Measurements from ENCODE around the gene JMJD1C.

Gene JMJD1C

DNA sequence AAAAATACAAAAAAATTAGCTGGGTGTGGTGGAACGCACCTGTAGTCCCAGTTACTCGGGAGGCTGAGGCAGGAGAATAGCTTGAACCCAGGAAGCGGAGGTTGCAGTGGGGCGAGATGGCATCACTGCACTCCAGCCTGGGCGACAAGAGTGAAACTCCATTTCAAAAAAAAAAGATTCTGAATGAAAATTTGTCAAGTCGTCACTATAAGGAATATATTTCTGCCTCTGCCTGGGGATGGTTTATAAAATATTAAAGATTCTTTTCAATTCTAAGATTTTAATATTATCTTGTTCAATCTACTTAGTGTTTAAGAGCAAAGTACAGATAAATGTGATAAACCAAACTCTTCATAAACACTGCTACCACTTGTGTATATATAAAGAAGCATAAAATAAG is 185.4 kb downstream of the JMJD1C start:
- Histone ChIP-seq H4K8ac (ENCODE audit: low read depth, low read length) (no peak overlapping the region), H2BK5ac (ENCODE audit: low read length) (no peak overlapping the region), H3K27ac (replicated peaks; ENCODE audit: low read length) (no peak overlapping the region), H2BK12ac (ENCODE audit: low read length) (no peak overlapping the region), H3K4me2 (ENCODE audit: insufficient read depth, low read length, poor library complexity, severe bottlenecking) (no peak overlapping the region), H3K9me3 (replicated peaks in 1 of 2; ENCODE audit: control insufficient read depth in 2 of 2, insufficient read depth in 1 of 2, low read depth in 1 of 2, low read length in 2 of 2) (no peaks in the 10 kb centered on the region), H3K36me3 (replicated peaks in 1 of 2; ENCODE audit: control insufficient read depth in 2 of 2, insufficient read depth in 2 of 2, low read length in 2 of 2) (peaks cover 0 to 3% of the 10 kb centered on the region in 2 donors), H3K4ac (ENCODE audit: low read length) (no peak overlapping the region), H3K9ac (ENCODE audit: low read depth, low read length, poor library complexity) (no peak overlapping the region), H3K18ac (ENCODE audit: low read length) (no peak overlapping the region), H3K14ac (ENCODE audit: low read length) (no peak overlapping the region), H3K79me1 (ENCODE audit: low read depth, low read length) (peaks cover 2% of the 10 kb centered on the region), H3K4me1 (ENCODE audit: control insufficient read depth in 2 of 2, insufficient read depth in 1 of 2, low read depth in 1 of 2, low read length in 2 of 2) (no peaks in the 10 kb centered on the region), H2BK15ac (ENCODE audit: low read length) (no peak overlapping the region), H2AFZ (ENCODE audit: low read length) (no peak overlapping the region), H3K27me3 (ENCODE audit: control insufficient read depth in 3 of 3, insufficient read depth in 3 of 3, low read depth in 1 of 3, low read length in 3 of 3) (no peaks in the 10 kb centered on the region), H3K23ac (ENCODE audit: low read depth, low read length, poor library complexity) (no peak overlapping the region), H4K91ac (ENCODE audit: low read depth, low read length, poor library complexity) (no peak overlapping the region), H2BK120ac (ENCODE audit: low read depth, low read length) (no peak overlapping the region), H2AK5ac (ENCODE audit: low read depth, low read length) (no peak overlapping the region), H3K4me3 (ENCODE audit: low read length in 2 of 2) (no peak overlapping the region)
- no CpG with 5 or more reads among the region's 6 CpGs for WGBS, 2 donors (ENCODE audit: extremely low coverage in 2 of 2, insufficient read length in 2 of 2, insufficient replicate concordance in 1 of 2)
- DNase-seq (ENCODE audit: low spot score): no peak

DNA sequence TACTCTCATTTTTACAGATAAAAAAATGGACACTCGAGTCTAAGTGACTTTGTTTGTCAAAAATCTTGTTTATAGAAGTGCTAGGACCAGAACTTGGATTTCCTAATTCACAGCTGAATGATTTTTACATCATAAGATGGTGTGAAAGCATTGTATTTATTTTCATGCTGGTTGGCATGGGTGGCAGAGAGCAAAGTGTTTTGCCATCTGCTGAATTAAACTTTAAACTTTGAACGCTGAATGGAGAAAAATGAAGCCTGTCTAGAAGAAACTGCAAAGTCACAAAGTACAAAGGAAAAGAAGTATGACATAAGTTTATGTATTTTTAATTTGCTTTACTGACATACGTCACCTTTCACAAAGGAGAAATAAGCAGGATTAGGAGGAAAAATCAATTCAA is 190.7 kb downstream of the JMJD1C start:
- H3K4me3 ChIP-seq (ENCODE audit: low read length in 2 of 2): no peak overlapping the region
- no peak overlapping the region for H3K27ac ChIP-seq (replicated peaks; ENCODE audit: low read length)
- H3K36me3 ChIP-seq (replicated peaks in 1 of 2; ENCODE audit: control insufficient read depth in 2 of 2, insufficient read depth in 2 of 2, low read length in 2 of 2): no peaks in the 10 kb centered on the region
- no peak overlapping the region for H2AK5ac ChIP-seq (ENCODE audit: low read depth, low read length)
- no peak overlapping the region for H3K18ac ChIP-seq (ENCODE audit: low read length)
- no peak overlapping the region for H4K8ac ChIP-seq (ENCODE audit: low read depth, low read length)
- no peaks in the 10 kb centered on the region for H3K27me3 ChIP-seq (ENCODE audit: control insufficient read depth in 3 of 3, insufficient read depth in 3 of 3, low read depth in 1 of 3, low read length in 3 of 3)
- whole genome bisulfite sequencing, 2 donors (ENCODE audit: extremely low coverage in 2 of 2, insufficient read length in 2 of 2, insufficient replicate concordance in 1 of 2): no CpG with 5 or more reads among the region's 3 CpGs
- no peak overlapping the region for H2BK12ac ChIP-seq (ENCODE audit: low read length)
- H2BK120ac ChIP-seq (ENCODE audit: low read depth, low read length): no peak overlapping the region
- H3K23ac ChIP-seq (ENCODE audit: low read depth, low read length, poor library complexity): no peak overlapping the region
- no peak overlapping the region for H2AFZ ChIP-seq (ENCODE audit: low read length)
- H2BK15ac ChIP-seq (ENCODE audit: low read length): no peak overlapping the region
- no peak overlapping the region for H3K14ac ChIP-seq (ENCODE audit: low read length)
- no peaks in the 10 kb centered on the region for H3K9me3 ChIP-seq (replicated peaks in 1 of 2; ENCODE audit: control insufficient read depth in 2 of 2, insufficient read depth in 1 of 2, low read depth in 1 of 2, low read length in 2 of 2)
- H3K79me1 ChIP-seq (ENCODE audit: low read depth, low read length): no peaks in the 10 kb centered on the region
- H3K4me2 ChIP-seq (ENCODE audit: insufficient read depth, low read length, poor library complexity, severe bottlenecking): no peak overlapping the region
- no peaks in the 10 kb centered on the region for H3K4me1 ChIP-seq (ENCODE audit: control insufficient read depth in 2 of 2, insufficient read depth in 1 of 2, low read depth in 1 of 2, low read length in 2 of 2)
- H2BK5ac ChIP-seq (ENCODE audit: low read length): no peak overlapping the region
- no peak for DNase-seq (ENCODE audit: low spot score)
- H3K9ac ChIP-seq (ENCODE audit: low read depth, low read length, poor library complexity): no peak overlapping the region
- H4K91ac ChIP-seq (ENCODE audit: low read depth, low read length, poor library complexity): no peak overlapping the region
- H3K4ac ChIP-seq (ENCODE audit: low read length): no peak overlapping the region

DNA sequence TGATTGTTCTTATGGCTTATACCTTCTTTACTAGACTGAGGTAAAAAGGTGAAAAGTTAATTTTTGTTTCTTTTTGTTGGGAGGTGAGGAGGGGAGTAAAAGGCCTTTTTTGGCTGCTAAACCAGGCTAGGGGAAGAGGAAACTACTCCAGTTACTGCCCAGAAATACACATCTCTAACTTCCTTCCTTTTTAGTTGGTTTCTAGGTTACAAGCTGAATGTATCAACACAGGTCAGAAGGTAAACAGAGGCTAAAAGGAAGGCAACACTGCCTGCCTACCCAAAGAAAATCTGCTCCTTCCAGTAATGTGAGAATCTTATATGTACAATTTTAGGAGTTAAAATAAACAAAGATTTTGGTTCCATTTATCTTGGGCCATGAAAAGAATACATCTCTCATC is 192.2 kb downstream of the JMJD1C start:
- Histone ChIP-seq H2AK5ac (ENCODE audit: low read depth, low read length) (no peak overlapping the region), H3K4me3 (ENCODE audit: low read length in 2 of 2) (no peak overlapping the region), H3K14ac (ENCODE audit: low read length) (no peak overlapping the region), H3K23ac (ENCODE audit: low read depth, low read length, poor library complexity) (no peak overlapping the region), H3K18ac (ENCODE audit: low read length) (no peak overlapping the region), H2AFZ (ENCODE audit: low read length) (no peak overlapping the region), H3K9ac (ENCODE audit: low read depth, low read length, poor library complexity) (no peak overlapping the region), H3K27ac (replicated peaks; ENCODE audit: low read length) (no peak overlapping the region), H2BK15ac (ENCODE audit: low read length) (no peak overlapping the region), H4K91ac (ENCODE audit: low read depth, low read length, poor library complexity) (no peak overlapping the region), H3K4me1 (ENCODE audit: control insufficient read depth in 2 of 2, insufficient read depth in 1 of 2, low read depth in 1 of 2, low read length in 2 of 2) (no peaks in the 10 kb centered on the region), H3K36me3 (replicated peaks in 1 of 2; ENCODE audit: control insufficient read depth in 2 of 2, insufficient read depth in 2 of 2, low read length in 2 of 2) (no peaks in the 10 kb centered on the region), H3K4ac (ENCODE audit: low read length) (no peak overlapping the region), H3K9me3 (replicated peaks in 1 of 2; ENCODE audit: control insufficient read depth in 2 of 2, insufficient read depth in 1 of 2, low read depth in 1 of 2, low read length in 2 of 2) (no peaks in the 10 kb centered on the region), H3K27me3 (ENCODE audit: control insufficient read depth in 3 of 3, insufficient read depth in 3 of 3, low read depth in 1 of 3, low read length in 3 of 3) (no peaks in the 10 kb centered on the region), H4K8ac (ENCODE audit: low read depth, low read length) (no peak overlapping the region), H2BK5ac (ENCODE audit: low read length) (no peak overlapping the region), H2BK120ac (ENCODE audit: low read depth, low read length) (no peak overlapping the region), H2BK12ac (ENCODE audit: low read length) (no peak overlapping the region), H3K79me1 (ENCODE audit: low read depth, low read length) (no peaks in the 10 kb centered on the region), H3K4me2 (ENCODE audit: insufficient read depth, low read length, poor library complexity, severe bottlenecking) (no peak overlapping the region)
- DNase-seq (ENCODE audit: low spot score): no peak

DNA sequence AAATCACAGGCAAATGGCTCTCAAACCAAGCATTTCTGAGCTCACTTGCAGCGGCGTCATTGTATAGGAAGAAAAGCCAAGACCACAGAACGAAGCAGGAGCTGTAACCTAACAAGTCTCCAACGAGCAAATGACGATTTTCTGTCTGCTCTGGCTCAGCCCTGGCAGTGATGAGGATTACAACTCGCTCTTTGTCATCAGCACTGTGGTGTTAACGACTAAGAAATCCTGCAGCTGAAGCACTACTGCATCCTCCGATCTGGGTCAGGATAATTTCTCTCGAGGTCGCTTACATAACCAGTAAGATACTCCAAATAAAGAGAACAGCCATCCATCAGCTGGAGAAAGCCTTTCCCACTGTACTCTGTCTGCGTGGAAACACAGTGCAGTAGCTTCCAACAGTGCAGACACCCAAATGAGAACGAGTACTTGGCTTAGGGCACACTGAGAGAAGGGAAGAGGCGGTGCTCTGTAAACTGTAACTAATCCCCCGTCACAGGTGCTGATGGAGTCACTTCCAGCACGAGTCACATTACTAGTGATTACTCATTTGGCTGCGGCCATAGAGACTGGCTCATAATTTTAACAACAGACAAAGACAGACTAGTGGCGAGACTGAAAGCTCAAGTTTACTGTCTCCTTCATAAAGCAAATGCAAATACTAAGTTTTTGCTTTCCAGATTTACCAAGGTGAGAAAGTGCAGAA is 196.8 kb downstream of the JMJD1C start:
- H3K27me3 ChIP-seq (ENCODE audit: control insufficient read depth in 3 of 3, insufficient read depth in 3 of 3, low read depth in 1 of 3, low read length in 3 of 3): no peaks in the 10 kb centered on the region
- no peak overlapping the region for H3K14ac ChIP-seq (ENCODE audit: low read length)
- no peak overlapping the region for H2BK15ac ChIP-seq (ENCODE audit: low read length)
- H3K79me1 ChIP-seq (ENCODE audit: low read depth, low read length): no peaks in the 10 kb centered on the region
- peak overlapping the region; percentile 53 for H3K4me2 ChIP-seq (ENCODE audit: insufficient read depth, low read length, poor library complexity, severe bottlenecking)
- H2BK120ac ChIP-seq (ENCODE audit: low read depth, low read length): no peak overlapping the region
- no peak overlapping the region for H4K8ac ChIP-seq (ENCODE audit: low read depth, low read length)
- H2BK5ac ChIP-seq (ENCODE audit: low read length): no peak overlapping the region
- no peaks in the 10 kb centered on the region for H3K4me1 ChIP-seq (ENCODE audit: control insufficient read depth in 2 of 2, insufficient read depth in 1 of 2, low read depth in 1 of 2, low read length in 2 of 2)
- H2BK12ac ChIP-seq (ENCODE audit: low read length): no peak overlapping the region
- no peak overlapping the region for H3K4ac ChIP-seq (ENCODE audit: low read length)
- H2AK5ac ChIP-seq (ENCODE audit: low read depth, low read length): no peak overlapping the region
- peak overlapping the region; percentile 42 for H2AFZ ChIP-seq (ENCODE audit: low read length)
- H3K27ac ChIP-seq (replicated peaks; ENCODE audit: low read length): peak overlapping the region; percentile 71
- no peak overlapping the region for H3K18ac ChIP-seq (ENCODE audit: low read length)
- peak; percentile 67 for DNase-seq (ENCODE audit: low spot score)
- H3K4me3 ChIP-seq (ENCODE audit: low read length in 2 of 2): peak overlapping the region; percentile 58 to 68
- H3K23ac ChIP-seq (ENCODE audit: low read depth, low read length, poor library complexity): no peak overlapping the region
- H3K36me3 ChIP-seq (replicated peaks in 1 of 2; ENCODE audit: control insufficient read depth in 2 of 2, insufficient read depth in 2 of 2, low read length in 2 of 2): peaks cover 0 to 2% of the 10 kb centered on the region in 2 donors
- H3K9me3 ChIP-seq (replicated peaks in 1 of 2; ENCODE audit: control insufficient read depth in 2 of 2, insufficient read depth in 1 of 2, low read depth in 1 of 2, low read length in 2 of 2): no peaks in the 10 kb centered on the region
- no CpG with 5 or more reads among the region's 17 CpGs for WGBS, 2 donors (ENCODE audit: extremely low coverage in 2 of 2, insufficient read length in 2 of 2, insufficient replicate concordance in 1 of 2)
- no peak overlapping the region for H3K9ac ChIP-seq (ENCODE audit: low read depth, low read length, poor library complexity)
- H4K91ac ChIP-seq (ENCODE audit: low read depth, low read length, poor library complexity): no peak overlapping the region

Measured in neuronal stem cell (in vitro differentiated cells).